ENCODE measurements around the gene TTC12. TPM values are rescaled to one million over a fixed set of nuclear protein-coding genes. Genes with fewer than 3 reads are reported as not detected.
A peak's percentile ranks its signal among the peaks of the same experiment; 100 is the strongest.

TTC12 gene
- total and polyA plus RNA-seq, 12 donors = 5.6 to 26.9 (median 16.5) TPM

GRCh38 chr11:113386866-113387265, 72.5 kb downstream of the TTC12 start:
- 68 to 88% (median 77%) methylated on average over 5 to 6 of the region's 6 CpGs for WGBS, 4 donors
- Histone ChIP-seq H3K4me1 (replicated peaks in 1 of 2) (no peaks in the 10 kb centered on the region), H3K27ac (no peak overlapping the region), H3K27me3 (peaks cover 7% of the 10 kb centered on the region), H3K36me3 (replicated peaks in 1 of 2) (no peaks in the 10 kb centered on the region), H3K4me3 (no peak overlapping the region), H3K9me3 (replicated peaks in 1 of 3) (no peaks in the 10 kb centered on the region)
- intact Hi-C loops (cut with DNase I) = no loop called here
- no peak for TF ChIP-seq POLR2A (IDR thresholded peaks at IDR 0.05)
- TF ChIP-seq CTCF (IDR thresholded peaks at IDR 0.05) = no peak
- DNase-seq = no peak

- H3K4me1 ChIP-seq (replicated peaks in 1 of 2) = no peaks in the 10 kb centered on the region
- no peak within 1 kb of the TSS for H3K27ac ChIP-seq
- H3K4me3 ChIP-seq = no peak within 1 kb of the TSS
- WGBS, 4 donors = 6 to 42% (median 15%) methylated on average over 7 to 46 of the region's 46 CpGs
- DNase-seq = peak in 2 of 7 donors; percentile 14 to 23
- peaks cover 7% of the 10 kb centered on the region for H3K27me3 ChIP-seq
- H3K9me3 ChIP-seq (replicated peaks in 1 of 3) = no peaks in the 10 kb centered on the region
- intact Hi-C loops (cut with DNase I) = no loop called here
- H3K36me3 ChIP-seq (replicated peaks in 1 of 2) = no peaks in the 10 kb centered on the region
- TF ChIP-seq POLR2A (IDR thresholded peaks at IDR 0.05) (no peak), CTCF (IDR thresholded peaks at IDR 0.05) (peak in 4 of 6 experiments; percentile 18 to 38 (median 32))
Measured at GRCh38 chr11:113387605-113388211, 73.3 kb downstream of the TTC12 start, which contains the start of gene ANKK1. TSS of gene ANKK1 (plus strand) at chr11:113387779. CDS start at chr11:113387885, 106 bp downstream.

GRCh38 chr11:113389272-113389671, 74.9 kb downstream of the TTC12 start:
- intact Hi-C loops (cut with DNase I) = no loop called here
- Histone ChIP-seq H3K9me3 (replicated peaks in 1 of 3) (no peaks in the 10 kb centered on the region), H3K27ac (no peak overlapping the region), H3K27me3 (peaks cover 7% of the 10 kb centered on the region), H3K4me3 (no peak overlapping the region), H3K36me3 (replicated peaks in 1 of 2) (no peaks in the 10 kb centered on the region), H3K4me1 (replicated peaks in 1 of 2) (no peaks in the 10 kb centered on the region)
- TF ChIP-seq POLR2A (IDR thresholded peaks at IDR 0.05) = no peak
- no peak for DNase-seq
- WGBS, 4 donors = 34 to 51% (median 50%) methylated on average over 3 of the region's 3 CpGs

GRCh38 chr11:113392236-113392921, 78.0 kb downstream of the TTC12 start:
- intact Hi-C loops (cut with DNase I) = no loop called here
- WGBS, 4 donors = 83 to 87% (median 84%) methylated on average over 3 of the region's 3 CpGs
- H3K27ac ChIP-seq = no peak overlapping the region
- DNase-seq = no peak
- no peaks in the 10 kb centered on the region for H3K36me3 ChIP-seq (replicated peaks in 1 of 2)
- H3K4me1 ChIP-seq (replicated peaks in 1 of 2) = no peaks in the 10 kb centered on the region
- no peak overlapping the region for H3K4me3 ChIP-seq
- TF ChIP-seq CTCF (IDR thresholded peaks at IDR 0.05) (no peak), POLR2A (IDR thresholded peaks at IDR 0.05) (no peak)
- no peaks in the 10 kb centered on the region for H3K9me3 ChIP-seq (replicated peaks in 1 of 3)
- peaks cover 7% of the 10 kb centered on the region for H3K27me3 ChIP-seq

Data from adrenal gland (tissue), 12 donors.